ENCODE data around the gene PDCD4. TPM values are rescaled to one million over a fixed set of nuclear protein-coding genes. Genes with fewer than 3 reads are reported as not detected.

Gene PDCD4
- total RNA-seq, 4 donors from 2014 or later: 131 to 202 (median 172) TPM

DNA sequence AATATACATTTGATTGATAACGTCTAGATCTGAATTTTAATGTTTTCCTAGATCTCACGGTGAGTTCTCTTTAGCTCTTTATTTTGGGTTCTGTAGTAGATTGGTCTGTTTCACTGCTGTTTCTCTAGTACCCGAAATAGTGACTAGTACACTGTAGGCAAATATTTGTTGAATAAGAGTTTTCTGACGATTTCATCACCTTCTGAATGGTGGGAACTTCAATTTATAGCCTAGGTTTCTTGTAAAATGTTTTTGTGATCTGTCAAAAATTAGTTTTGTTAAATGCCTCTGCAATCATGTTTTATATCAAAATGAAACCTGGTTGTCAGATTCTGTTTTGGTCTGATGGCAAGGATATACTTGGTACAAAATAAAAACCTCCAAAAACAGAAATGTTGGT lies 10.2 kb downstream of the PDCD4 start:
- TF ChIP-seq CTCF (IDR thresholded peaks at IDR 0.05; ENCODE audit: low read depth): no peak

DNA sequence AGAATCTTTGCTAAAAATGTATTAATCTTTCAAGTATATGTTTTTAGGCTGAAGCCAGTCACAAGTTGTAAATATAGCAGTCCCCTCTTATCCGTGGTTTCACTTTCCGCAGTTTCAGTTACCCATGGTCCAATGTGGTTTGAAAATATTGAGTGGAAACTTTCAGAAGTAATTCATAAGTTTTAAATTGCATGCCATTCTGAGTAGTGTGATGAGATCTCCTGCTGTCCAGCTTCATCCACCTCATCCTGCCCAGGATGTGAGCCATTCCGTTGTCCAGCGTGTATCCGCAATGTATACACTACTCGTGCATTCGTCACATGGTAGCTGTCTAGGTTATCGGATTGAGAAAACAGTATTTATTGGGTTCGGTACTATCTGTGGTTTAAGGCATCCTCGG lies 12.2 kb downstream of the PDCD4 start:
- no peak for TF ChIP-seq CTCF (IDR thresholded peaks at IDR 0.05; ENCODE audit: low read depth)

GRCh38 chr10:110885932-110886674 lies 14.4 kb downstream of the PDCD4 start:
- no peak for TF ChIP-seq CTCF (IDR thresholded peaks at IDR 0.05; ENCODE audit: low read depth)

DNA sequence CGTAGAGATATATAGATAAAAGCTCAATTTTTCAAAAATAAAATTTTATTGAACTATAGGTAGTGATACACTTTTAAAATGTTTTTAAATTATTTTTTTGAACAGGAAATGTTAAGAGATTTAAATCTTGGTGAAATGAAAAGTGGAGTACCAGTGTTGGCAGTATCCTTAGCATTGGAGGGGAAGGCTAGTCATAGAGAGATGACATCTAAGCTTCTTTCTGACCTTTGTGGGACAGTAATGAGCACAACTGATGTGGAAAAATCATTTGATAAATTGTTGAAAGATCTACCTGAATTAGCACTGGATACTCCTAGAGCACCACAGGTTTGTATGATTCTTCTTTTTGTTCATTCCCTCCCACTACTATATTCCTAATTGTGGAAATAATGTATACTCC lies 15.8 kb downstream of the PDCD4 start:
- no peak for TF ChIP-seq CTCF (IDR thresholded peaks at IDR 0.05; ENCODE audit: low read depth)

GRCh38 chr10:110892602-110893288 lies 21.0 kb downstream of the PDCD4 start:
- TF ChIP-seq CTCF (IDR thresholded peaks at IDR 0.05; ENCODE audit: low read depth): no peak

- TF ChIP-seq CTCF (IDR thresholded peaks at IDR 0.05; ENCODE audit: low read depth): no peak
Measured at GRCh38 chr10:110893559-110894179, 21.9 kb downstream of the PDCD4 start.

- TF ChIP-seq CTCF (IDR thresholded peaks at IDR 0.05; ENCODE audit: low read depth): no peak
Measured at GRCh38 chr10:110897184-110897583, 25.5 kb downstream of the PDCD4 start.

Data from subcutaneous adipose tissue (tissue), 4 donors.